H9 (cell line): Measurements from ENCODE around the gene B9D2. TPM values are rescaled to one million over a fixed set of nuclear protein-coding genes. Genes with fewer than 3 reads are reported as not detected.
A peak's percentile ranks its signal among the peaks of the same experiment; 100 is the strongest.

Source experiments
- DNase-seq: peaks from one replicate; pipeline ENCODE4 v3.0.0-alpha.2; 2017
- H2AFZ ChIP-seq: one replicate; pipeline ENCODE4 v1.6.1; 2013; ENCODE audit warnings: mild to moderate bottlenecking, low read length, control low read depth, moderate library complexity
- H2AK5ac ChIP-seq: 2 replicates; pipeline ENCODE4 v1.6.1; 2013; ENCODE audit warnings: low read length, control low read depth, mixed read lengths; ENCODE audit not compliant: insufficient read length
- H2BK120ac ChIP-seq: one replicate; pipeline ENCODE4 v1.6.1; 2013; ENCODE audit warnings: low read depth, mild to moderate bottlenecking, low read length, control low read depth, inconsistent platforms; ENCODE audit not compliant: poor library complexity, severe bottlenecking
- H2BK12ac ChIP-seq: 2 replicates; pipeline ENCODE4 v1.6.1; 2013; ENCODE audit warnings: low read length, control low read depth, mixed read lengths, low read depth; ENCODE audit not compliant: insufficient read length
- H2BK15ac ChIP-seq: 2 replicates; pipeline ENCODE4 v1.6.1; 2013; ENCODE audit warnings: low read depth, low read length, control low read depth
- H2BK20ac ChIP-seq: one replicate; pipeline ENCODE4 v1.6.1; 2013; ENCODE audit warnings: low read depth, mild to moderate bottlenecking, low read length, control low read depth, inconsistent platforms; ENCODE audit not compliant: poor library complexity, severe bottlenecking
- H2BK5ac ChIP-seq: 2 replicates; pipeline ENCODE4 v1.6.1; 2013; ENCODE audit warnings: low read length, control low read depth, mixed read lengths; ENCODE audit not compliant: insufficient read length
- H3K14ac ChIP-seq: 2 replicates; pipeline ENCODE4 v1.6.1; 2013; ENCODE audit warnings: low read length, control low read depth; ENCODE audit not compliant: insufficient read depth
- H3K18ac ChIP-seq: 2 replicates; pipeline ENCODE4 v1.6.1; 2013; ENCODE audit warnings: low read depth, mild to moderate bottlenecking, mixed read lengths, low read length, control low read depth; ENCODE audit not compliant: insufficient read length
- H3K23ac ChIP-seq: 2 replicates; pipeline ENCODE4 v1.6.1; 2013; ENCODE audit warnings: low read length, control low read depth, mixed read lengths, low read depth; ENCODE audit not compliant: insufficient read length
- H3K23me2 ChIP-seq: 2 replicates; pipeline ENCODE4 v1.6.1; 2013; ENCODE audit warnings: low read depth, mild to moderate bottlenecking, mixed read lengths, low read length, control low read depth; ENCODE audit not compliant: insufficient read length, poor library complexity, severe bottlenecking
- H3K27ac ChIP-seq: 2 replicates; pipeline ENCODE4 v1.5.1; 2013; ENCODE audit warnings: low read length, control low read depth, mixed read lengths, low read depth; ENCODE audit not compliant: insufficient read length
- H3K27me3 ChIP-seq: 2 replicates; pipeline ENCODE4 v1.6.1; 2013; ENCODE audit warnings: low read length, control low read depth, inconsistent platforms; ENCODE audit not compliant: insufficient read depth
- H3K4ac ChIP-seq: 2 replicates; pipeline ENCODE4 v1.6.1; 2013; ENCODE audit warnings: low read depth, mild to moderate bottlenecking, control low read depth, inconsistent platforms, low read length, moderate library complexity
- H3K4me1 ChIP-seq: 2 replicates; pipeline ENCODE4 v1.6.1; 2013; ENCODE audit warnings: low read length, control low read depth, inconsistent platforms; ENCODE audit not compliant: insufficient read depth
- H3K4me2 ChIP-seq: 2 replicates; pipeline ENCODE4 v1.6.1; 2013; ENCODE audit warnings: low read length, control low read depth, mixed read lengths; ENCODE audit not compliant: insufficient read length, insufficient read depth
- H3K56ac ChIP-seq: 2 replicates; pipeline ENCODE4 v1.6.1; 2013; ENCODE audit warnings: low read depth, mild to moderate bottlenecking, mixed read lengths, low read length, control low read depth; ENCODE audit not compliant: insufficient read length
- H3K79me1 ChIP-seq: 2 replicates; pipeline ENCODE4 v1.6.1; 2013; ENCODE audit warnings: low read depth, mild to moderate bottlenecking, moderate library complexity, low read length, control low read depth, inconsistent platforms; ENCODE audit not compliant: insufficient read depth, poor library complexity, severe bottlenecking
- H3K79me2 ChIP-seq: 2 replicates; pipeline ENCODE4 v1.6.1; 2013; ENCODE audit warnings: low read length, control low read depth, inconsistent platforms; ENCODE audit not compliant: insufficient read depth
- H3K9ac ChIP-seq: 2 replicates; pipeline ENCODE4 v1.6.1; 2013; ENCODE audit warnings: low read length, control low read depth, mixed read lengths; ENCODE audit not compliant: insufficient read length; ENCODE audit errors: extremely low read depth
- H3K9me3 ChIP-seq: one replicate; pipeline ENCODE4 v1.6.1; 2013; ENCODE audit warnings: low read depth, low read length, inconsistent platforms; ENCODE audit not compliant: control insufficient read depth
- H3T11ph ChIP-seq: one replicate; pipeline ENCODE4 v1.6.1; 2013; ENCODE audit warnings: mild to moderate bottlenecking, low read length, control low read depth, inconsistent platforms
- H4K20me1 ChIP-seq: one replicate; pipeline ENCODE4 v1.6.1; 2013; ENCODE audit not compliant: control insufficient read depth, insufficient read length, insufficient read depth
- H4K5ac ChIP-seq: 2 replicates; pipeline ENCODE4 v1.6.1; 2013; ENCODE audit warnings: low read depth, mild to moderate bottlenecking, mixed read lengths, low read length, control low read depth; ENCODE audit not compliant: insufficient read length
- H4K8ac ChIP-seq: replicated peaks from 2 replicates; pipeline ENCODE4 v1.6.1; 2013; ENCODE audit warnings: low read length, control low read depth, mixed read lengths, low read depth; ENCODE audit not compliant: insufficient read length
- H4K91ac ChIP-seq: 2 replicates; pipeline ENCODE4 v1.6.1; 2013; ENCODE audit warnings: low read depth, mild to moderate bottlenecking, moderate library complexity, mixed read lengths, low read length, control low read depth; ENCODE audit not compliant: insufficient read length
- H3K27ac Mint-ChIP-seq, 3 experiments: 2 replicates in 2 of 3; 3 replicates in 1 of 3; pipeline ENCODE4 v1.8.0; 2020 to 2021; ENCODE audit warnings: mixed read lengths in 3 of 3, mild to moderate bottlenecking in 1 of 3, moderate library complexity in 1 of 3
- H3K27me3 Mint-ChIP-seq: 2 replicates; pipeline ENCODE4 v1.8.0; 2021; ENCODE audit warnings: low read depth, mild to moderate bottlenecking, moderate library complexity, mixed read lengths
- H3K36me3 Mint-ChIP-seq, 3 experiments: 2 replicates in 2 of 3; 3 replicates in 1 of 3; pipeline ENCODE4 v1.8.0; 2020 to 2021; ENCODE audit warnings: low read depth in 3 of 3, mixed read lengths in 3 of 3; ENCODE audit not compliant: insufficient read depth in 1 of 3
- H3K4me1 Mint-ChIP-seq, 2 experiments: 2 replicates each; pipeline ENCODE4 v1.8.0; 2020; ENCODE audit warnings: mixed read lengths in 2 of 2
- H3K4me3 Mint-ChIP-seq, 2 experiments: 2 replicates in 1 of 2; 3 replicates in 1 of 2; pipeline ENCODE4 v1.8.0; 2020 to 2021; ENCODE audit warnings: mild to moderate bottlenecking in 2 of 2, mixed read lengths in 2 of 2, moderate library complexity in 1 of 2
- H3K9me3 Mint-ChIP-seq, 2 experiments: 2 replicates in 1 of 2; 3 replicates in 1 of 2; pipeline ENCODE4 v1.8.0; 2020; ENCODE audit warnings: mild to moderate bottlenecking in 2 of 2, mixed read lengths in 2 of 2, moderate library complexity in 1 of 2
- CTCF ChIP-seq: fragments of 200-600 bp; sonication (generic); conservative IDR thresholded peaks from 3 replicates; pipeline ENCODE4 v1.8.0; 2021; ENCODE audit warnings: antibody characterized with exemption, mild to moderate bottlenecking
- WGBS: extraction: QIAGEN DNeasy Blood & Tissue Kit; methylation state at CpG from one replicate; pipeline ENCODE4 v1.1.7; 2013; ENCODE audit warnings: missing lambda C conversion rate, low lambda C conversion rate, mixed read lengths; ENCODE audit not compliant: insufficient read length; ENCODE audit errors: extremely low coverage; 5-methylcytosine and 5-hydroxymethylcytosine counted together
- total RNA-seq: library from RNA; stranded (reverse); gene quantifications from 2 replicates; pipeline ENCODE4 v1.2.1, GENCODE V29; 2021

The B9D2 gene
- total RNA-seq, 1 experiment from 2014 or later: 4.8 TPM

GRCh38 chr19:41355802-41356201 lies 8.1 kb downstream of the B9D2 start:
- H3K9me3 Mint-ChIP-seq: no peaks in the 10 kb centered on the region; a peak in 1 of 5 replicates
- Histone ChIP-seq H3K79me2 (no peaks in the 10 kb centered on the region), H2BK5ac (no peak overlapping the region), H2BK15ac (no peak overlapping the region), H3K9ac (no peak overlapping the region), H3K4me2 (no peak overlapping the region), H4K20me1 (no peaks in the 10 kb centered on the region), H4K5ac (no peak overlapping the region), H2BK120ac (no peak overlapping the region), H4K91ac (no peak overlapping the region), H3K23ac (no peak overlapping the region), H3K23me2 (peaks cover 24% of the 10 kb centered on the region), H3K27ac (no peak overlapping the region), H3K4ac (no peak overlapping the region), H3K27me3 (peaks cover 8% of the 10 kb centered on the region; the same call in 1 of the 2 replicates), H4K8ac (no peak overlapping the region), H3K79me1 (no peaks in the 10 kb centered on the region), H2AK5ac (no peak overlapping the region), H2AFZ (no peak overlapping the region), H3K18ac (no peak overlapping the region), H3K9me3 (no peaks in the 10 kb centered on the region), H2BK20ac (no peak overlapping the region), H2BK12ac (no peak overlapping the region), H3K4me1 (no peaks in the 10 kb centered on the region; the same call in 1 of the 2 replicates), H3K14ac (no peak overlapping the region), H3T11ph (no peak overlapping the region), H3K56ac (no peak overlapping the region)
- 0 out of 7 replicates have a peak overlapping the region, but pooled peaks of 1 of the 3 experiments have one; percentile 34 for H3K27ac Mint-ChIP-seq
- H3K4me1 Mint-ChIP-seq: peaks cover 17 to 18% of the 10 kb centered on the region in 2 experiments
- WGBS: no CpG with 5 or more reads among the region's 3 CpGs
- peaks cover 0 to 10% (median 2%) of the 10 kb centered on the region in 3 experiments; a peak in 4 of 7 replicates for H3K36me3 Mint-ChIP-seq
- peak overlapping the region in 1 of 2 experiments; percentile 43; a peak in 1 of 5 replicates for H3K4me3 Mint-ChIP-seq
- no peak for DNase-seq
- peaks cover 31% of the 10 kb centered on the region for H3K27me3 Mint-ChIP-seq
- no peak for TF ChIP-seq CTCF
